Right ventricle myocardium inferior (tissue), 1 donor: ENCODE data around the gene SEMA4D. TPM values are rescaled to one million over a fixed set of nuclear protein-coding genes. Genes with fewer than 3 reads are reported as not detected.

ENCODE experiments used
- ATAC-seq: fragments of 200-7000 bp; cut with Tn5 transposase; one replicate; pipeline ENCODE4 v1.9.1; 2020; ENCODE audit warnings: mild to moderate bottlenecking, moderate library complexity
- DNase-seq: peaks from one replicate; pipeline ENCODE4 v3.0.0; 2021; ENCODE audit errors: missing footprints
- intact Hi-C: fragments of 100-400 bp; cut with DNase I; formaldehyde crosslinking; loops from one replicate; pipeline ENCODE4 v1.11.0; 2022
- total RNA-seq: library from RNA; stranded (reverse); fragmentation: NEBNext Ultra II Directional; extraction: Animal tissue kit (Norgen Biotek cat#: 25700); gene quantifications from one replicate; pipeline ENCODE4 v1.2.1, GENCODE V29; 2021
- donor health status: DM: no; HTN: yes; CAD: no; lungs with severe emphysema.

Gene SEMA4D
- total RNA-seq, 1 donor from 2014 or later: 24.1 TPM

DNA sequence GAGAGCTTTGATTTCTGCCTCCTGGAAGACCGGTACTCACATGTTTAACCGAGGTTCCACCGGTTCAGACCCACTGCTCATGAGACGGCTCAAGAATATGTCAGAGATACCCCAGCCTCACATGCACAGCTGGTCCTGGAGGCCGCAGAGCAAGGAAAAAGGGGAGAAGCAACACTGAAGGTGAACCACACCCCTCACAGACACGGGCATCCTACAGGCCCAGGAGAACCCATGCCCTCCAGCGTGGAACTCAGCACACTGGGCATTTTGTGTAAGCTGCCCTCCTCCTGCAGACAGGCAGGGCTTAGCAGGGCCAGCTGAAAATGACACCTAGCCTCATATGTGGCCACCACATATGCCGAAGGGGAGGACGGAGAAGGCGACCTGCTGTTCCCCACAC is 37.4 kb downstream of the SEMA4D start:
- no peak for ATAC-seq
- intact Hi-C loops: no loop called here
- no peak for DNase-seq

DNA sequence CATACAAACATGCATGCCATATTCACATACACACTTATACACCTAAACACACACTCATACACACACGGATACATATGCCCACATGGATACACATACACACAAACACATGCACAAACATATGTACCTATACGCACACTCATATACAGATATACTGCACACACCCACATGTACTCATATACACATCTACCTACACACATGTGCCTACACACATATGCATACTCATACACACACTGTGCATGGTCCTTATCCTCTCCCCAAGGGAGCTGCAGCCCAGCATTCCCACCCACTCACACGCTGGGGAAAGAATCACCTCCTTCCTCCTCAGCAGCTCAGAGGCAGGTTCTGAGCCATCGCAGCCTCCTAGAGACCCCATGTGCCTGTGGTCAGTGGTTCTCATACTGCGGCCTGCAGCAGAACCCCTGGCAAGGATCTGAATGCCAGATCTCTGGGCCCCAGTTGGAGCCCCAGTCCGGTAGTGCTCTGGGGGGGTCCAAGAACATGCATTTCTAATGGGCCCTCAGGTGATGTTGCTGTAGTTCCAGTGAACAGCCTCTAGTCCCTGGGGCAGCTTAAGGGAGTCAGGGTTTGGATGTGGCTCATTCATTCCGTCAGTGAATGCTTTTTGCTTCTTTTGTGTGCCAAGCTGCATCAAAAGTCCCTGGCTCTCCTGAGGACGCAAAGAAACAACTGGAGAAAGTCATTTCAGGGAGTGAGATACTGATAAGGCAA is 39.0 kb downstream of the SEMA4D start:
- intact Hi-C loops: no loop called here
- ATAC-seq: no peak
- DNase-seq: no peak

DNA sequence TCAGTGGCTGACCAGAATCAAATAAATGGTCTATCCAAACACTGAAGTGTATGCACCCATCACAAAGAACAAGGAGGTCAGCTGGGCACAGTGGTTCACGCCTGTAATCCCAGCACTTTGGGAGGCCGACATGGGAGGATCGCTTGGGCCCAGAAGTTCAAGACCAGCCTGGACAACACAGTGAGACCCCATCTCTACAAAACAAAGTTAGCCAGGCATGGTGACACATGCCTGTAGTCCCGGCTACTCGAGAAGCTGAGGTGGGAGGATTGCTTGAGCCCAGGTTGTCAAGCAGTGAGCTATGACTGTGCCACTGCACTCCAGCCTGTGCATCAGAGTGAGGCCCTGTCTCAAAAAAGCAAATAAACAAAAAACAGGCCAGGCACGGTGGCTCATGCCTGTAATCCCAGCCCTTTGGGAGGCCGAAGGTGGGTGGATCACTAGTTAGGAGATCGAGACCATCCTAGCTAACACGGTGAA is 40.5 kb downstream of the SEMA4D start:
- no peak for ATAC-seq
- intact Hi-C loops: no loop called here
- no peak for DNase-seq

- intact Hi-C loops: no loop called here
- ATAC-seq (no peak), DNase-seq (no peak)
Measured at GRCh38 chr9:89455356-89455824, 42.5 kb downstream of the SEMA4D start.

DNA sequence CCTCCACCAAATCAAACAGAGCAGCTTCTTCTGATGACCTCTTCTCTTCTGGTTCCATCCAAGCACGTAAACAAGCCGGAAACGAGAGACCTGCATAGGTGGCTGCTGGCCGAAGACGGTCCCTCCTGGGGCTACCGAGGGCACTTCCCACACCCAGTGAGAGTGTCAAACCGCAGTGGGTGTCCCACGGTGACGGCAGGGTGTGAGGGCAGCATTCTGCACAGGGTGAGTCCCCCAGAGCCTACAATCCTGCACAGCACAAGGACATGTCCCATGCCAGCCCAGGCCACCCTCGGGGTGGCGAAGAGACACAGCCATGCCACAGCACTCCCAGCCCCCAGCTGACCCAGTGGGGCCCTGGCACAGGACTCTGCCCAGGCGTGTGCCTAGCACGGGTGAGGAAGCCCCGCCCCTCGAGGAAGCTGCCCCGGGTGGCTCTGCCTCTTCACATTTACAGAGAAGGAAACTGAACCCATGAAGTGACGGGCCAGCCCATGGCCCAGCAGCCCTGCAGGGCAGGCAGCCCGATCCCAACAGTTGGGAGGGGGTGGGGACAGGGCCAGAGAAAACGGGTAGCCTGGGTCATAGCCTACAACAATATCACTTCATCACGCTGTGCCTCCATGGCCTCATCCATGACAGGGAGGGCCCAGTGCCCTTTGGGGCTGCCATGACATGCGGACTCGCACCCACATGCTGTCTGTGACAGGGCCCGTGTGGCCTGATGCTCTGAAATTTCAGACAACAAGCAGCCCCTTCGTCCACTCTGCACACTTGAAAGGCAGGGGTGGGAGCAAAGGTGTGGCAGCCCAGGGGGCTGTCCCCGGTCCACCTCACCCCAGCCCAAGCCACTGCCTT is 43.2 kb downstream of the SEMA4D start:
- ATAC-seq (no peak), DNase-seq (no peak)
- intact Hi-C loops: no loop called here

DNA sequence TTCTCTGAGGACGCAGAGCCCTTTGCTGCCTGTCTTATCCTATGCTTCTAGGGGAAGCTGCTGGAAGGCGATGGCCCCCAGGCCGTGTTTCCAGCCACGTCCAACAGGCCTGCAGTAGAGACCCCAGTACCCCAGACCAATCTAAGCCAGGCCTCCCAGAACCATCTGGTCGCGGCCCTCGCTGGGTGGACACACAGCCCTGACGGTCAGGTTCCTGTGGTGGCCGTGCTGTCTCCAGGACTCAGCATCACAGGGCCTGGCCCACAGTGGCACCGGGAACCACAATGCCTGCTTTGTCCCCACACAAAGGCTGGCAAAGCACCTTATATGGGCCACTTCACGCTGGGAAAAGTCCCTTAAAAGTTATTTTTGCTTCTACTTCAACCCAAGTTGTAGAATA is 44.5 kb downstream of the SEMA4D start:
- intact Hi-C loops: no loop called here
- DNase-seq (no peak), ATAC-seq (no peak)

- intact Hi-C loops: no loop called here
- DNase-seq (no peak), ATAC-seq (no peak)
Measured at GRCh38 chr9:89452561-89452960, 45.4 kb downstream of the SEMA4D start.

DNA sequence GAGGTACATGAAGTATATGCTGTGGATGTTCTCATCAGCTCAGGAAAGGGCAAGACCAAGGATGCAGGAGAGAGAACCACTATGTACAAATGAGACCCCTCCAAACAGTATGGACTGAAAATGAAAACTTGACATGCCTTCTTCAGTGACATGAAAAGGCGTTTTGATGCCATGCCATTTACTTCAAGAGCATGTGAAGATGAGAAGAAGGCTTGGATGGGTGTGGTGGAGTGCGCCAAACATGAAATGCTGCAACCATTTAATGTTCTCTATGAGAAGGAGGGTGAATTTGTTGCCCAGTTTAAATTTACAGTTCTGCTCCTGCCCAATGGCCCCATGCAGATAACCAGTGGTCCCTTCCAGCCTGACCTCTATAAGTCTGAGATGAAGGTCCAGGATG is 47.7 kb downstream of the SEMA4D start:
- DNase-seq: no peak
- ATAC-seq: no peak
- intact Hi-C loops: no loop called here

DNA sequence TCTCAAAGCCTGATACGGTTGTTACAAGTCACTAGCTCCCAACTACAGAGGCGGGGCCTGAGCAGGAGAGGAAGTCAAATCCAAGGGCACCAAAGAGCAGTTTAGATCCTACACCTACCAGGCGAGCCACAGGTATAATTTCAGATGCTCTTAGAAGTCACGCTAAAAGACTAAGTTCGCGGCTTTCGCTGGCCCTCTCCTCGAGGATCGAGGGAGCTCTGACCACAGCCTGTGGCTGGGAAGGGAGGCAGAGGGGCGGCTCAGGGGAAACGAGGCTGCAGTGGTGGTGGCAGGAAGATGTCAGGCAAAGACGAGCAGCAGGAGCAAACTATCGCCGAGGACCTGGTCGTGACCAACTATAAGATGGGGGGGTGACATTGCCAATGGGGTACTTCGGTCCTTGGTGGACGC is 48.6 kb downstream of the SEMA4D start:
- no peak for DNase-seq
- intact Hi-C loops: no loop called here

GRCh38 chr9:89448821-89449220 is 49.1 kb downstream of the SEMA4D start:
- intact Hi-C loops: no loop called here
- DNase-seq (no peak), ATAC-seq (no peak)

More for the DNA sequence above, 48.6 kb downstream of the SEMA4D start:
- ATAC-seq: no peak

GRCh38 chr9:89448381-89448780 is 49.5 kb downstream of the SEMA4D start:
- DNase-seq: peak; percentile 58
- intact Hi-C loops: no loop called here

DNA sequence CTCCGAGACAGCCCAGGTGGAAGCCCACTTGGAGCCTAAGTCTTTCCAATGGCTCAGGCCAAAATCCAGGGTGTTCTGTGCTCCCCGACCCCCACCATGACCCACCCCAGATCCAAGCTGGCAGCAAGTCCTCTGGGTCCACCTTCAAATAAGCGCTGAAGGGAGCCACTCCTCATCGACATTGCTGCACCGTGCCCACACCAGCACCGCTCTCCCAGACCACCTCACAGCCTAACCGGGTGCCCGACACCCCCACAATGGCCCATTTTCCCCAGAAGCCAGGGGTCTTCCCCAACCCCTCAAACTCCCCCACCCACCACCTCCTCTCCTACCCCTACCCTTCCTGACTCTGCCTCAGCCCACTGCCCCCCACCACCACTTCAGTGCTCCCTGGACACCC is 50.5 kb downstream of the SEMA4D start:
- intact Hi-C loops: no loop called here
- DNase-seq: no peak
- no peak for ATAC-seq

More at GRCh38 chr9:89448381-89448780, 49.5 kb downstream of the SEMA4D start:
- no peak for ATAC-seq

DNA sequence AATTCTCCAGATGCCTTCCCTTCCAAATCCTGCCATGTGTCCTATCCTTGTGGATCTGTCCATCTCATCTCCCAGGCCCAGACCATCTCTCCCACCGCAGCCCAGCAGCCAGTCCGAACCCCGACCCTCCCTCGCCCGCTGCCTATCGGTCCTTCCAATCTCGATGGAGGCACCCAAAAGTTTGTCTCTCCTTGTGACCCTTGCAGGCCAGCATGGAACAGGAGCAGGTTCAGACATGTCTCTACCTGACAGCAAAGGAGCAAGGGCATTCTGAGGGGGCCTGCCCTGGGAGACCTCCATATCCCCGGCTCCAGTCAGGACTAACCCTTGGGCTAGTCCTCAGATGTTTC is 51.0 kb downstream of the SEMA4D start:
- intact Hi-C loops: no loop called here
- ATAC-seq (no peak), DNase-seq (no peak)

DNA sequence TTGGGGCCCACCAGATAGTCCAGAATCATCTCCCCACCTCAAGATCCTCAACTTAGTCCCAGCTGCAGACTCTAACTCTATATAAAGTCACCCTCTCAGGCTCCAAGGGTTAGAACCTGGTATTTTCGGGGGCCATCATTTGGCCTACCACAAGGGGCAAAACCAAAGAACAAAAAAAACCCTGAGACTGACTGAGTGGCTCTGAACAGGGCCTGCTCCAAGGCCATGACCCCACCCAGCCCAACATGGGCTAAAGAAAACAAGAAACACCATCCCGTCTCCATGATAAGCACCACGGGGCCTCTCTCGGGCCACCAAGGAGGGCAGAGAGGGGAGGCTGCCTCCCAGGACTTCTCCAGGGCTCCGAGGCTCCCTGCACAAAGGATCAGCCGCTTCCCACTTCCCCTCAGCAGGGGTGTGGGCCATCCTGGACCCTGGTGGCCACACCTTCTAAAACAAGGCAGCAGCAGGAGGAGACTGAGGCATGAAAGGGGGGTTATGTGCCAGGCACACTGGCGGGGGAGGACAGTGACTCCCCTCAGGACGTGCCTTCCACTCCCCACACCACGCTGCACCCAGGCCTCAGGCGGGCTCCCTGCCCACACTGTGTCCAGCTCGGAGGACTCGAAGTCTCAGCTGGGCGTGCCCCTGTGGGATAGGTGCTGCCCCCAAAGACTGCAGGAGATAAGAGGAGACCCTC is 51.5 kb downstream of the SEMA4D start:
- DNase-seq (peak; percentile 59), ATAC-seq (no peak)
- intact Hi-C loops: no loop called here

- intact Hi-C loops: no loop called here
- peak; percentile 71 for ATAC-seq
Measured at GRCh38 chr9:89445801-89446251, 52.1 kb downstream of the SEMA4D start.

DNA sequence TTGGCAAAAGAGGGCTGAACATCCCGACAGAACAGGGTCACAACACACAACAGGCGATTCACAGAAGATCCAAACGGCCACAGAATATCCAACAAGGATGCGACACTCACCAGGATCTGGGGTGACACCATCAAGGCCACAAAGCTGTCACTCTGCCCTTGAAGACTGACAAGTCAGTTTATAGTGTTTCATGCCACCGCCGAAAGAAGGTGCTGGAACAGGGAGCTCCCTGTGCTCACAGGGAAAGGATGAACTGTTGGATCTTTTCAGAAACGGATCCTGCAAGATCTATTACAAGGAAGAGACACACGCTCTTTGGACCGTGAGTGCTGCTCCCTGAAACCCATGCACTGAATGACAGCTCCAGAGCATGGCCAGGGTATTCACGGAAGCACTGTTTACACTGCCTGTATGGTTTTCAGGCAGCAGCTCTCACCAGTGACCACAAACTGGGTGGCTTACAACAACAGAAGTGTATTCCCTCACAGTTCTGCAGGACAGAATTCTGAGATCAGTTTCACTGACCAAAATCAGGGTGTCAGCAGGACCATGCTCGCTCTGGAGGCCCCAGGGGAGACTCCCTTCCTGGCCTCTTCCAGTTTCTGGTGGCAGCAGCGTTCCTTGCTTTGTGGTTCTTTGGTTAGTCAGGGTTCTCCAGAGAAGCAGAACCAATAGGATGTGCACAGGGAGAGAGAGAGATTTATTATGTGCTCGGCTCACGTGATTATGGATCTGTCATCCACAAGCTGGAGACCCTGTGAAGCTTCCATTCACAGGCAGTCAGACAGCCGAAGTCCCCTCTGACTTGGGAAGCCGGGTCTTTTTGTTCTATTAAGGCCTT is 52.8 kb downstream of the SEMA4D start:
- no peak for ATAC-seq
- DNase-seq: peak; percentile 46
- intact Hi-C loops: no loop called here

More at GRCh38 chr9:89445801-89446251, 52.1 kb downstream of the SEMA4D start:
- DNase-seq: peak; percentile 30

DNA sequence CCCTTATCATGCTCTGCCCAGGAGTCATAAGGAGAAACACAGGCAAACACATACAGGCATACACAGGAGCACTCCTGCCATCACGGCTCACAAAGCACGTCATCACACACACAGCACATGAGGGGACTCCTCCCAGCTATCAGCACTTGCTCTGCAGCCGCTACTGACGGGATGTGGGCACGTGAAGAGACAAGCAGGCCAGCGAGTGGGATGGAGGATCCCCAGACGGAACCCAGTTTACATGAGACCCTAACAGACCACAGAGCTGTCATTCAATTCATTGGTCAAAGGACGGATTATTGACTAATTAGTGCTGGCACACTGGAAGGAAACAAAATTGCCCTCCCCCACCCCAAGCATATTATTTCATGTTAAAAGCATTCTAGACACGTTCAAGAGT is 53.6 kb downstream of the SEMA4D start:
- intact Hi-C loops: no loop called here
- DNase-seq (peak; percentile 64), ATAC-seq (peak; percentile 54)

GRCh38 chr9:89442981-89443814 is 54.7 kb downstream of the SEMA4D start:
- ATAC-seq (no peak), DNase-seq (peak; percentile 46)
- intact Hi-C loops: no loop called here
